ENCODE results near the gene SUPT6H.

SUPT6H gene

DNA sequence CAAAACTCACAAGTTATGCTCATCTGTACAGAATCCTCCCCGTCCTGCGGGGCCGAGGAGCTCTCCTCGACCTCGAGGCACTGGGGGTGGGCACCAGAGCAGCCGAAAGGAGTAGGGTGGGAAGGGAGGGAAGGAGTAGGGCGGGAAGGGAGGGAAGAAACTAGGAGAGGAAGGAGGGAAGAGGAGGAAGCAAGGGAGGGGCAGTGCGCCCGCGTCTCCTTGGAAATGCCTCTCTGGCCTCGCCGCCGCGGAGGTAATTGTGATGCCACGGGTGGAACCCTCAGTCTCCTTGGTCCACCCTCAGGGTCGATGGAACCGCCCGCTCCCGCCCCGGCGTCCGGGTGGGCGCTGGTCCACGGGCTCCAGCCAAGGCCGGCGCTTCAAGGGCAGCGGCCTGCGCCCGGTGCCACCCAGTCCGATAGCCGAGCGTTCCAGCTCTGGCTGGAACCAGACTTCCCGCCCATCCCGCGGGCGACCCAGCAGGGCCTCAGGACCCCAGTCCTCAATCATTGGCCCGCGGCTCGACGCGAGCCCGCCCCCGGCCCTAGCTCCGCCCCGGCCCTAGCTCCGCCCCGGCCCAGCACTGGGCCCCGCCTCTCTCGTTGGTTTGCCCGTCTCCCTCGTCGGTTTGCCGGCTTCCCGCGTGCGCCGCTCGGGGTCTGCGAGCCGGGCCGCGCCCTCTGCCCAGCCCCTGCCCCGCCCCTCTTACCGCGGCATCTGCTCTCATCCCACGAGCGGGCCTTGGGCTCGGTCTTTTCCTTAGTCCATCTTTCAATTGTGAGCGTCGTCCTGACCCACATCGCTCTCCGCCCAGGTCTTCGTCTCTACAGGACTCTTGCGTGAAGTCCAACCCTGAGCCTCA is 49.1 kb downstream of the SUPT6H start (continued):
- TF ChIP-seq ZNF610 (tag by site-specific recombination; IDR thresholded peaks at IDR 0.05; ENCODE audit: borderline replicate concordance), result peak; percentile 40; the same call in 1 of the 2 replicates
- no peak for TF ChIP-seq HOXD13 (CRISPR knock-in tag; IDR thresholded peaks at IDR 0.05; ENCODE audit: borderline replicate concordance)
- no peak for TF ChIP-seq ZNF155 (tag by site-specific recombination; IDR thresholded peaks at IDR 0.05)
- TF ChIP-seq ZNF404 (tag by site-specific recombination; IDR thresholded peaks at IDR 0.05), result no peak
- no peak for TF ChIP-seq SETDB1 (IDR thresholded peaks at IDR 0.05; ENCODE audit: insufficient read length, low read length)
- TF ChIP-seq ZBTB1 (tag by site-specific recombination; IDR thresholded peaks at IDR 0.05), result no peak
- no peak for TF ChIP-seq ZNF112 (tag by site-specific recombination; IDR thresholded peaks at IDR 0.05)
- peak; percentile 75; the same call in 1 of the 2 replicates for TF ChIP-seq BCL11B (tag by site-specific recombination; IDR thresholded peaks at IDR 0.05; ENCODE audit: low read depth)
- no peak for TF ChIP-seq ZNF670 (tag by site-specific recombination; IDR thresholded peaks at IDR 0.05; ENCODE audit: low read depth)
- TF ChIP-seq SALL2 (tag by site-specific recombination; IDR thresholded peaks at IDR 0.05; ENCODE audit: borderline replicate concordance), result no peak
- TF ChIP-seq ZBTB48 (tag by site-specific recombination; IDR thresholded peaks at IDR 0.05), result peak; percentile 51; the same call in 1 of the 2 replicates
- no peak for TF ChIP-seq CTCF (tag by site-specific recombination; IDR thresholded peaks at IDR 0.05)
- TF ChIP-seq ZNF791 (tag by site-specific recombination; IDR thresholded peaks at IDR 0.05), result no peak
- peak; percentile 76 for TF ChIP-seq KLF16 (tag by site-specific recombination; IDR thresholded peaks at IDR 0.05)
- 0 out of 2 replicates have a peak, but pooled peaks have one; percentile 18 for TF ChIP-seq ZNF223 (tag by site-specific recombination; IDR thresholded peaks at IDR 0.05)
- no peak for TF ChIP-seq ZNF24 (tag by site-specific recombination; IDR thresholded peaks at IDR 0.05)
- TF ChIP-seq ZNF292 (tag by site-specific recombination; IDR thresholded peaks at IDR 0.05; ENCODE audit: borderline replicate concordance, low read depth), result no peak
- no peak for TF ChIP-seq ZNF157 (tag by site-specific recombination; IDR thresholded peaks at IDR 0.05)
- no peak for TF ChIP-seq ZNF280C (tag by site-specific recombination; IDR thresholded peaks at IDR 0.05)
- peak; percentile 52; the same call in 1 of the 2 replicates for TF ChIP-seq KLF7 (tag by site-specific recombination; IDR thresholded peaks at IDR 0.05; ENCODE audit: borderline replicate concordance)
- TF ChIP-seq ZNF624 (tag by site-specific recombination; IDR thresholded peaks at IDR 0.05), result no peak
- TF ChIP-seq ZNF776 (tag by site-specific recombination; IDR thresholded peaks at IDR 0.05; ENCODE audit: borderline replicate concordance), result no peak
- TF ChIP-seq ZNF600 (tag by site-specific recombination; IDR thresholded peaks at IDR 0.05), result peak; percentile 82; the same call in 1 of the 2 replicates
- TF ChIP-seq, protein P1, sequence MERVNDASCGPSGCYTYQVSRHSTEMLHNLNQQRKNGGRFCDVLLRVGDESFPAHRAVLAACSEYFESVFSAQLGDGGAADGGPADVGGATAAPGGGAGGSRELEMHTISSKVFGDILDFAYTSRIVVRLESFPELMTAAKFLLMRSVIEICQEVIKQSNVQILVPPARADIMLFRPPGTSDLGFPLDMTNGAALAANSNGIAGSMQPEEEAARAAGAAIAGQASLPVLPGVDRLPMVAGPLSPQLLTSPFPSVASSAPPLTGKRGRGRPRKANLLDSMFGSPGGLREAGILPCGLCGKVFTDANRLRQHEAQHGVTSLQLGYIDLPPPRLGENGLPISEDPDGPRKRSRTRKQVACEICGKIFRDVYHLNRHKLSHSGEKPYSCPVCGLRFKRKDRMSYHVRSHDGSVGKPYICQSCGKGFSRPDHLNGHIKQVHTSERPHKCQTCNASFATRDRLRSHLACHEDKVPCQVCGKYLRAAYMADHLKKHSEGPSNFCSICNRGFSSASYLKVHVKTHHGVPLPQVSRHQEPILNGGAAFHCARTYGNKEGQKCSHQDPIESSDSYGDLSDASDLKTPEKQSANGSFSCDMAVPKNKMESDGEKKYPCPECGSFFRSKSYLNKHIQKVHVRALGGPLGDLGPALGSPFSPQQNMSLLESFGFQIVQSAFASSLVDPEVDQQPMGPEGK (tag by site-specific recombination; IDR thresholded peaks at IDR 0.05), result peak; percentile 67
- TF ChIP-seq ZBTB7A (tag by site-specific recombination; IDR thresholded peaks at IDR 0.05; ENCODE audit: low read depth), result peak; percentile 45; the same call in 1 of the 2 replicates
- no peak for TF ChIP-seq ZNF785 (tag by site-specific recombination; IDR thresholded peaks at IDR 0.05)
- no peak for TF ChIP-seq ZNF211 (tag by site-specific recombination; IDR thresholded peaks at IDR 0.05; ENCODE audit: low read depth)
- TF ChIP-seq ZNF768 (tag by site-specific recombination; IDR thresholded peaks at IDR 0.05), result 0 out of 2 replicates have a peak, but pooled peaks have one; percentile 27
- TF ChIP-seq, protein P2, sequence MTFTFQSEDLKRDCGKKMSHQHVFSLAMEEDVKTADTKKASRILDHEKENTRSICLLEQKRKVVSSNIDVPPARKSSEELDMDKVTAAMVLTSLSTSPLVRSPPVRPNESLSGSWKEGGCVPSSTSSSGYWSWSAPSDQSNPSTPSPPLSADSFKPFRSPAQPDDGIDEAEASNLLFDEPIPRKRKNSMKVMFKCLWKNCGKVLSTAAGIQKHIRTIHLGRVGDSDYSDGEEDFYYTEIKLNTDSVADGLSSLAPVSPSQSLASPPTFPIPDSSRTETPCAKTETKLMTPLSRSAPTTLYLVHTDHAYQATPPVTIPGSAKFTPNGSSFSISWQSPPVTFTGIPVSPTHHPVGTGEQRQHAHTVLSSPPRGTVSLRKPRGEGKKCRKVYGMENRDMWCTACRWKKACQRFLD (tag by site-specific recombination; IDR thresholded peaks at IDR 0.05), result no peak
- TF ChIP-seq, protein P3, sequence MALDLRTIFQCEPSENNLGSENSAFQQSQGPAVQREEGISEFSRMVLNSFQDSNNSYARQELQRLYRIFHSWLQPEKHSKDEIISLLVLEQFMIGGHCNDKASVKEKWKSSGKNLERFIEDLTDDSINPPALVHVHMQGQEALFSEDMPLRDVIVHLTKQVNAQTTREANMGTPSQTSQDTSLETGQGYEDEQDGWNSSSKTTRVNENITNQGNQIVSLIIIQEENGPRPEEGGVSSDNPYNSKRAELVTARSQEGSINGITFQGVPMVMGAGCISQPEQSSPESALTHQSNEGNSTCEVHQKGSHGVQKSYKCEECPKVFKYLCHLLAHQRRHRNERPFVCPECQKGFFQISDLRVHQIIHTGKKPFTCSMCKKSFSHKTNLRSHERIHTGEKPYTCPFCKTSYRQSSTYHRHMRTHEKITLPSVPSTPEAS (tag by site-specific recombination; IDR thresholded peaks at IDR 0.05), result 0 out of 2 replicates have a peak, but pooled peaks have one; percentile 15
- no peak for TF ChIP-seq ZNF248 (tag by site-specific recombination; IDR thresholded peaks at IDR 0.05)
- 0 out of 2 replicates have a peak, but pooled peaks have one; percentile 35 for TF ChIP-seq YY1 (tag by site-specific recombination; IDR thresholded peaks at IDR 0.05)
